ENCODE results near the gene ZNF808. TPM values are rescaled to one million over a fixed set of nuclear protein-coding genes. Genes with fewer than 3 reads are reported as not detected.
"Not testable (repeated sequence)": the region's sequence is repeated elsewhere in the genome, so short reads cannot be mapped to it uniquely, and the experiment has no call there.

ZNF808 gene
- polyA plus RNA-seq, 1 of the 3 experiments (the other 2 are of a cell fraction): 3.3 TPM

DNA sequence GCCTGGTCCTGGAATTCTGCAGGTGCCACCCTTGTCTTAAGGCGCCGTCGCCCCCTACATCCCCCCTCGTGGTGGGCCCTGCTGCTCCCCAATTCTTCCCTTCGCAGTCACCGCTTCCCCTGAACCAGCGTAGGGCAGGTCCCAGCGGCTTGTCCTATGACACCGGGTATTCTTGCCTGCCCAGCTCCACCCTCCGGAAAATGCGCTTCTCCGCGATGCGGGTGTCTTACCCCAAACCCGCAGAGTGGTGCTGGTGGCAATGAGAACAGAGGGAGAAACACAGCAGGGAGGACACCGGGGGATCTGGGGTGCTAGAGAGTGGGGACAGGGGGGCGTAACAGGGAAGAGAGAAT, 9.0 kb downstream of the ZNF808 start (continued):
- no peak for TF ChIP-seq POLR2AphosphoS5 (IDR thresholded peaks at IDR 0.05; ENCODE audit: low read depth, low read length)
- TF ChIP-seq SIN3A (IDR thresholded peaks at IDR 0.05; ENCODE audit: borderline replicate concordance, low read depth, low read length): no peak
- TF ChIP-seq FOSL2 (IDR thresholded peaks at IDR 0.05; ENCODE audit: borderline replicate concordance, low read depth): no peak
- no peak for TF ChIP-seq YY1 (IDR thresholded peaks at IDR 0.05; ENCODE audit: low read depth)
- TF ChIP-seq CHD2 (IDR thresholded peaks at IDR 0.05; ENCODE audit: low read length, partially characterized antibody): no peak
- TF ChIP-seq MXI1 (IDR thresholded peaks at IDR 0.05; ENCODE audit: low read depth, low read length): no peak

DNA sequence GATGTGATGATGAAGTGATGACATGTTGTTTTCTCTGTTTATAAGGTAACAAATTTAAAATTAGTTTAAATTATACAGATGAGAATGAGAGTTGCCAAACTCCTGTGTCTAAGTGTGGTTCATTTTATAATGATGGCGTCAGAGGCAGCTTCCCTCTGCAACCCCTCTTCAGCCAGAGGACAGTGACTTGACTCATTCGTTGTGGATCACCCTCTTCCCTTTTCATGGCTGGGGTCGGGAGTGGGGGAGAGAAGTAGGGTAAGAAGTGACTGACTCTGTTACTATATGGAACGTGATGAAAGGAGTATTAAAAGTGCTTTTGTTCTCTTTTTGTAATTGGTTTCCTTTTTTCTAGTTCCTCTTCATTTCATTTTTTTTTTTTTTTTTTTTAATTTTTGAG, 11.3 kb downstream of the ZNF808 start:
- Histone ChIP-seq H3K36me3 (replicated peaks in 1 of 2; ENCODE audit: control insufficient read depth in 1 of 2, insufficient read depth in 2 of 2, low read length in 1 of 2) (peaks cover 4 to 22% of the 10 kb centered on the region in 2 experiments), H3K79me2 (ENCODE audit: insufficient read depth) (peaks cover 19% of the 10 kb centered on the region; the same call in 1 of the 2 replicates)
- POLR2A ChIA-PET; H4K20me1 ChIP-seq (ENCODE audit: insufficient read depth); H3F3A ChIP-seq (replicated peaks; ENCODE audit: insufficient read depth); H3K27ac ChIP-seq (ENCODE audit: low read depth in 2 of 2, low read length in 1 of 2); H3K9me2 ChIP-seq; H3K4me2 ChIP-seq; H3K4me3 ChIP-seq (ENCODE audit: low read depth in 2 of 2, low read length in 1 of 2); H3K27me3 ChIP-seq (ENCODE audit: insufficient read depth); H3K9ac ChIP-seq; CTCF ChIA-PET; DNase-seq; H3K9me3 ChIP-seq; H2AFZ ChIP-seq (ENCODE audit: low read depth); H3K4me1 ChIP-seq (ENCODE audit: control insufficient read depth in 1 of 2, insufficient read depth in 2 of 2, low read depth in 1 of 2, low read length in 1 of 2): not testable (repeated sequence)
- WGBS (ENCODE audit: low lambda C conversion rate): 68% methylated on average over 4 of the region's 4 CpGs

DNA sequence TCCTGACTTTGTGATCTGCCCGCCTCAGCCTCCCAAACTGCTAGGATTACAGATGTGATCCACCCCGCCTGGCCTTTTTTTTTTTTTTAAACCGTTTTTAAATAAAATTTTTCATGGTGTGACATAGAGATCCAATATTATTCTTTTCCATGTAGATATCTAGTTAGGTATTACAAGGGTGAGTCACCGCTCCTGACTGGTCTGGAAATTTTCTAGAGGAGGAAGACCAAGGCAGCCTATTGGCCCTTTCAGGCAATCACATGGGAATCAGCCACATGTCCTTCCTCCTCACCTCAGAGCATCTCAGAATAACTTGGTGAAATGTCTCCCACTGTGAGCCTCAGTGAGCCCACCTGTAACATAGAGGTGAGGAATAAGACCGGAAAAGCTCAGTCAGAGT, 13.7 kb downstream of the ZNF808 start:
- Histone ChIP-seq H3K36me3 (replicated peaks in 1 of 2; ENCODE audit: control insufficient read depth in 1 of 2, insufficient read depth in 2 of 2, low read length in 1 of 2) (peaks cover 4 to 32% of the 10 kb centered on the region in 2 experiments), H3K79me2 (ENCODE audit: insufficient read depth) (peaks cover 19% of the 10 kb centered on the region; the same call in 1 of the 2 replicates)
- 72% methylated on average over 5 of the region's 5 CpGs for WGBS (ENCODE audit: low lambda C conversion rate)
- H4K20me1 ChIP-seq (ENCODE audit: insufficient read depth); H3K27me3 ChIP-seq (ENCODE audit: insufficient read depth); H3K4me2 ChIP-seq; H3K9me2 ChIP-seq; H3F3A ChIP-seq (replicated peaks; ENCODE audit: insufficient read depth); H3K9ac ChIP-seq; H3K9me3 ChIP-seq; CTCF ChIA-PET; DNase-seq; H3K4me1 ChIP-seq (ENCODE audit: control insufficient read depth in 1 of 2, insufficient read depth in 2 of 2, low read depth in 1 of 2, low read length in 1 of 2); H3K27ac ChIP-seq (ENCODE audit: low read depth in 2 of 2, low read length in 1 of 2); H3K4me3 ChIP-seq (ENCODE audit: low read depth in 2 of 2, low read length in 1 of 2); H2AFZ ChIP-seq (ENCODE audit: low read depth): not testable (repeated sequence)
- POLR2A ChIA-PET: interaction anchor here (0.6 kb wide), 1 partner anchor 35 kb away, joined by 3 read pairs; no protein-coding TSS in a partner anchor

DNA sequence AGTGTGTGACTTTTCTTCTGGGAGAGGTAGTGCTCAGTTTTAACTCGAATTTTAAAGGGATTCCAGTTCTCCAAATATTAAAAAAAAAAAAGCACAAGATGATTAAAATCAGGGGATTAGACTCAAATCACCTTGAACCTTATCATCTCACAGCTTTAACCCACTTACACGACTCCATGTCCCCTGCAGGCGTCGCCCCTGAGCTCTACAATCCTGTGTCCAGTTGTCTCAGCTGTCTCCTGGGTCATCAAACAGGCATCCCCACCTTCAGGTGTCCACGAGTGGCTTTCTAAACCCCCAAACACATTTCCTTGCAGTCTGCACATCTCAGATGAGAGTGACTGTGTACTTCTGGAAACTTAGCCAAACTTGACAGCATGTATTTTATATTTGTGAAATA, 14.1 kb downstream of the ZNF808 start:
- DNase-seq: no peak
- Histone ChIP-seq H3K79me2 (ENCODE audit: insufficient read depth) (peaks cover 19% of the 10 kb centered on the region; the same call in 1 of the 2 replicates), H3F3A (replicated peaks; ENCODE audit: insufficient read depth) (peaks cover 3% of the 10 kb centered on the region), H3K27ac (ENCODE audit: low read depth in 2 of 2, low read length in 1 of 2) (no peak overlapping the region), H3K27me3 (ENCODE audit: insufficient read depth) (no peaks in the 10 kb centered on the region), H3K9ac (no peak overlapping the region), H3K9me3 (no peaks in the 10 kb centered on the region), H3K4me3 (ENCODE audit: low read depth in 2 of 2, low read length in 1 of 2) (no peak overlapping the region), H3K4me2 (no peak overlapping the region), H2AFZ (ENCODE audit: low read depth) (no peak overlapping the region), H3K9me2 (no peaks in the 10 kb centered on the region), H4K20me1 (ENCODE audit: insufficient read depth) (no peaks in the 10 kb centered on the region), H3K4me1 (ENCODE audit: control insufficient read depth in 1 of 2, insufficient read depth in 2 of 2, low read depth in 1 of 2, low read length in 1 of 2) (no peaks in the 10 kb centered on the region; a peak in 1 of 4 replicates), H3K36me3 (replicated peaks in 1 of 2; ENCODE audit: control insufficient read depth in 1 of 2, insufficient read depth in 2 of 2, low read length in 1 of 2) (peaks cover 4 to 37% of the 10 kb centered on the region in 2 experiments)
- ChIA-PET POLR2A (interaction anchor here (0.6 kb wide), 1 partner anchor 36 kb away, joined by 3 read pairs; no protein-coding TSS in a partner anchor), CTCF (no interaction called here)
- TF ChIP-seq, protein P1, sequence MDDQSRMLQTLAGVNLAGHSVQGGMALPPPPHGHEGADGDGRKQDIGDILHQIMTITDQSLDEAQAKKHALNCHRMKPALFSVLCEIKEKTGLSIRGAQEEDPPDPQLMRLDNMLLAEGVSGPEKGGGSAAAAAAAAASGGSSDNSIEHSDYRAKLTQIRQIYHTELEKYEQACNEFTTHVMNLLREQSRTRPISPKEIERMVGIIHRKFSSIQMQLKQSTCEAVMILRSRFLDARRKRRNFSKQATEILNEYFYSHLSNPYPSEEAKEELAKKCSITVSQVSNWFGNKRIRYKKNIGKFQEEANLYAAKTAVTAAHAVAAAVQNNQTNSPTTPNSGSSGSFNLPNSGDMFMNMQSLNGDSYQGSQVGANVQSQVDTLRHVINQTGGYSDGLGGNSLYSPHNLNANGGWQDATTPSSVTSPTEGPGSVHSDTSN (IDR thresholded peaks at IDR 0.05): no peak
- TF ChIP-seq, protein P2, sequence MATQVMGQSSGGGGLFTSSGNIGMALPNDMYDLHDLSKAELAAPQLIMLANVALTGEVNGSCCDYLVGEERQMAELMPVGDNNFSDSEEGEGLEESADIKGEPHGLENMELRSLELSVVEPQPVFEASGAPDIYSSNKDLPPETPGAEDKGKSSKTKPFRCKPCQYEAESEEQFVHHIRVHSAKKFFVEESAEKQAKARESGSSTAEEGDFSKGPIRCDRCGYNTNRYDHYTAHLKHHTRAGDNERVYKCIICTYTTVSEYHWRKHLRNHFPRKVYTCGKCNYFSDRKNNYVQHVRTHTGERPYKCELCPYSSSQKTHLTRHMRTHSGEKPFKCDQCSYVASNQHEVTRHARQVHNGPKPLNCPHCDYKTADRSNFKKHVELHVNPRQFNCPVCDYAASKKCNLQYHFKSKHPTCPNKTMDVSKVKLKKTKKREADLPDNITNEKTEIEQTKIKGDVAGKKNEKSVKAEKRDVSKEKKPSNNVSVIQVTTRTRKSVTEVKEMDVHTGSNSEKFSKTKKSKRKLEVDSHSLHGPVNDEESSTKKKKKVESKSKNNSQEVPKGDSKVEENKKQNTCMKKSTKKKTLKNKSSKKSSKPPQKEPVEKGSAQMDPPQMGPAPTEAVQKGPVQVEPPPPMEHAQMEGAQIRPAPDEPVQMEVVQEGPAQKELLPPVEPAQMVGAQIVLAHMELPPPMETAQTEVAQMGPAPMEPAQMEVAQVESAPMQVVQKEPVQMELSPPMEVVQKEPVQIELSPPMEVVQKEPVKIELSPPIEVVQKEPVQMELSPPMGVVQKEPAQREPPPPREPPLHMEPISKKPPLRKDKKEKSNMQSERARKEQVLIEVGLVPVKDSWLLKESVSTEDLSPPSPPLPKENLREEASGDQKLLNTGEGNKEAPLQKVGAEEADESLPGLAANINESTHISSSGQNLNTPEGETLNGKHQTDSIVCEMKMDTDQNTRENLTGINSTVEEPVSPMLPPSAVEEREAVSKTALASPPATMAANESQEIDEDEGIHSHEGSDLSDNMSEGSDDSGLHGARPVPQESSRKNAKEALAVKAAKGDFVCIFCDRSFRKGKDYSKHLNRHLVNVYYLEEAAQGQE (IDR thresholded peaks at IDR 0.05; ENCODE audit: low read depth, low read length): no peak
- TF ChIP-seq, protein P3, sequence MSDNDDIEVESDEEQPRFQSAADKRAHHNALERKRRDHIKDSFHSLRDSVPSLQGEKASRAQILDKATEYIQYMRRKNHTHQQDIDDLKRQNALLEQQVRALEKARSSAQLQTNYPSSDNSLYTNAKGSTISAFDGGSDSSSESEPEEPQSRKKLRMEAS (IDR thresholded peaks at IDR 0.05; ENCODE audit: low read depth): no peak
- 65% methylated on average over 5 of the region's 5 CpGs for WGBS (ENCODE audit: low lambda C conversion rate)

DNA sequence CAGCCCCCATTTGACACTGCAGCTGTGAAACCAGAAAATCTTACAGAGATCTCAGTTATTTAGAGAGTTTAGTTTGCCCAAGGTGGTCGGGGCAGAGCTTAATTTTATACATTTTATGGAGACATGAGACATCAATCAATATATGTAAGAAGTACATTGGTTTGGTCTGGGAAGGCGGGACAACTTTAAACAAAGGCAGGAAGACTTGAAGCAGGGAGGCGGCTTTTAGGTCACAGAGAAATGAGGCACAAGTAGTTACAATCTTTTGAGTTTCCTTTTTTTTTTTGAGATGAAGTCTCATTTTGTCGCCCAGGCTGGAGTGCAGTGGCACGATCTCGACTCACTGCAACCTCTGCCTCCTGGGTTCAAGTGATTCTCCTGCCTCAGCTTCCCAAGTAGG, 15.1 kb downstream of the ZNF808 start:
- H3K9me2 ChIP-seq; H4K20me1 ChIP-seq (ENCODE audit: insufficient read depth); H3F3A ChIP-seq (replicated peaks; ENCODE audit: insufficient read depth); H3K27ac ChIP-seq (ENCODE audit: low read depth in 2 of 2, low read length in 1 of 2); H3K4me2 ChIP-seq; H3K27me3 ChIP-seq (ENCODE audit: insufficient read depth); H3K4me3 ChIP-seq (ENCODE audit: low read depth in 2 of 2, low read length in 1 of 2); H3K9me3 ChIP-seq; H3K4me1 ChIP-seq (ENCODE audit: control insufficient read depth in 1 of 2, insufficient read depth in 2 of 2, low read depth in 1 of 2, low read length in 1 of 2); H2AFZ ChIP-seq (ENCODE audit: low read depth); POLR2A ChIA-PET; DNase-seq; H3K9ac ChIP-seq: not testable (repeated sequence)
- CTCF ChIA-PET: interaction anchor here (0.6 kb wide), 1 partner anchor 40 kb away, joined by 3 read pairs; no protein-coding TSS in a partner anchor
- H3K36me3 ChIP-seq (replicated peaks in 1 of 2; ENCODE audit: control insufficient read depth in 1 of 2, insufficient read depth in 2 of 2, low read length in 1 of 2): peaks cover 4 to 43% of the 10 kb centered on the region in 2 experiments
- H3K79me2 ChIP-seq (ENCODE audit: insufficient read depth): peaks cover 19% of the 10 kb centered on the region; the same call in 1 of the 2 replicates
- 77% methylated on average over 6 of the region's 6 CpGs for WGBS (ENCODE audit: low lambda C conversion rate)
